Ureter (tissue), 1 donor: ENCODE results near the gene DMBX1. TPM values are rescaled to one million over a fixed set of nuclear protein-coding genes. Genes with fewer than 3 reads are reported as not detected.

ENCODE experiments used
- DNase-seq: peaks from one replicate; pipeline ENCODE4 v3.0.0-alpha.2; 2020; ENCODE audit warnings: low spot score
- total RNA-seq: library from RNA; stranded (reverse); gene quantifications from one replicate; pipeline ENCODE4 v1.2.4, GENCODE V29; 2023
- donor health status: DM: yes; HTN: yes; CAD: no.

DMBX1 gene
- total RNA-seq, 1 donor from 2014 or later, result not detected

DNA sequence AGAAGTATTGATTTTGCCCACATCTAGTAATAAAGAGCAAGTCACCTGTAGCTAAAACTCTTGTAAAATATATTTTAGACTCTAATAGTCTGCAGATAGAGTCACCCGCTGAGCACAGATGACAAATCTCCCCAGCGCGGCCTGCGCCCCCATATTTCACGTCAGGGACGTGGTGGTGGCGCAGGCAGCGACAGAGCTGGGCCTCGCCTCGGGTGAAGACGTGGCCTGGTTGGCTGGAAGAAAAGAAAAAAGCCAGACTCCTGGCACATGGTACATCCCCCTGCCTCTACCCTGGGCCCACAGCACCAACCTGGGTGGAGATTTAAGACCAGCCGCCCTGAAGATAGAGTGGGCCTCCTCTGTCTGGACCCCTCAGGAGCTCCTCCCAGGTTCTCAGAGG, 6.0 kb upstream of the DMBX1 start:
- DNase-seq, result no peak

DNA sequence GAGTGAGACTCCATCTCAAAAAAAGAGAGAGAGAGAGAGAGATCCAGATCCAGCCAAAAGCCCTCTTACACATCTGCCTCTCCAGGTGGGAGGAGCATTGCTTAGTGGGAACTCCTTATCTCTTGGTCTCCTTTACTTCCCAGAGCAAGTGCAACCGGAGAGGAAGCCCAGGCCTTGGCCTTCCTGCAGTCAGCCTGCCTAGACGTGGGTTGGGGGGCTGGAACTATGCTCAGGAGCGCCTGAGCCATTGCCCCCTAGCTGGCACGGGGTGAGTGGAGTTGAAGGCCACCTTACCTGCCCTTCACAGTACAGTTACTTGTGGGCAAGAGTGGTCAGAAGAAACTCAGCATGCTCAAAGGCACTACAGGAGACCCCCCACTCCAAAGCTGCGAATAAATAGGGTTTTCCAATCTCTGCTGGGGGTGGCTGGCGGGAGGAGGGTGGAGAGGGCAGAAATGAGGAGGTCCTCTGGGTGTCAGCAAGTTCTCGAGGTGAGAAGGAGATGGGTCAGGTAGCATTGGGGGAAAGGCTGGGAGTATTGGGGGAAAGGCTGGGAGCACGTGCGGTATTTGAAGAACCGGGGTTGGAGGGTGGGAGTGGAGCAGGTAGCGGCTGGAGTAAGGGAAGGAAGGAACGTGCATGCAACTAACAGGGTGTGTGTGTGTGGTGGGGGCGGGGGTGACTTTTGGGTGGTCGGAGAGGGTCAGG, 4.7 kb upstream of the DMBX1 start:
- no peak for DNase-seq

DNA sequence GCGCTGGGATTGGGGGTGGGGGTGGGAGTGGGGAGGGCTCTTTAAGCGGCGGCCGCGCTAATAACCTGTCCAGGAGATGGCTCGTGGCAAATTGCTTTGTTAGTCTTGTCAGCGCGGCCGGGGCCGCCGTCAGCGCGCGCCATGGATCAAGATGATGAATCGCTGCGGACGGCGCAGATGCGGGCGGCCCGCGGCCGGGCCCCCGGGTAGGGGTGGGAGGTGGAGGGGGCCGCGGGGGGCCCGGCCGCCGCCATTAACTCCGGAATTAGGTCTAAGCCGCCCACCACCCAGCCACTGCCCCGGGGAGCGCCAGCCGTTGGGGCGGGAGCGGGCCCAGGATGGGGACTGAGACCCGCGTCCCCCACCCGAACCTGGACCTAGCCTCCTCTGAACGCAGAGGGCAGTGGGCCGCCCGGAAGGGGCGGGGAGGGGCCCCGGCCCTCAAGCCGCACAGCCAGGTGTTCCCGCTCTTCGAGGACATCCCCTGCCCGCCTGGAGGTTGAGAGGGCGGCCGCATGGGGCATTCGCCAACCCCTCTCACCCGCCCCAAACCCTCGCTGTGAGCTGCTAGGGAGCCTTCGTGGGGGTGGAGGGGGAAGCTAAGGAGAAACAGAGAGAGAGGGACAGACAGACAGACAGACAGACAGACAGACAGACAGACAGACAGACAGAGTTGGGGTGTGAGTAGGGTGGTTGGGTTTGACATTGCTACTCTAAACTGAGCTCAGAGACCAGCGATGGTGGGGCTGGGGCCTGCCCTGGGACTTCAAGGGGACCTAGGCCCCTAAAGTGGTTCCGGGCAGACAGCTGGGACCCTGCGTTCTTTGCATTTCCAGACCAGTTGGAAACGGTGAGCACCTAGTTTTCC, 3.8 kb upstream of the DMBX1 start:
- DNase-seq, result no peak

DNA sequence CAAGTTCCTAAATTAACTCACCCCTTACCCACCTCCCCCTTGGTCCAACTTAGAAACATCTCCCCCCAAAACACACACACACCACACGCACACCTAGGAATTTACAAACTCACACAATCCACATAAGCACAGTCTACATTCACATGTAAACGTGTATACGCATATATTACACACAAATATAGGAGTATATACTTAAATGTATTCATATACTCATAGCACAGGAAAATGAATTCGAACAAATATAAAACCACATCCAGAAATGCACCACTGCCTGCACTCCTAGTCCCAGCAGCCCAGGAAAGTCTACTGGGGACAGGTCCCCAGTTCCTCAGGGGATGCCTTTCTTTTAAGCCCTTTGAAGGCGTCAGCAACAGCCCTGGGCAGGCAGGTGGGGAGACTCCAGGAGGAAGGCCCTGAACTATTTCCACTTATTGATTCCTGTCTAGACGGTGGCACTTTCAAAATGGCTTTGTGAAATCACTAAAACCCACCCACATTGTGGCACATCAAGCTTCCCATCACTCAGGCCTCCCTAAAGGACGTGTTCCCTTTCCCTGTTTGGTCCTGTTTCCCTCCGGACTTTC, 3.1 kb upstream of the DMBX1 start:
- DNase-seq, result no peak

DNA sequence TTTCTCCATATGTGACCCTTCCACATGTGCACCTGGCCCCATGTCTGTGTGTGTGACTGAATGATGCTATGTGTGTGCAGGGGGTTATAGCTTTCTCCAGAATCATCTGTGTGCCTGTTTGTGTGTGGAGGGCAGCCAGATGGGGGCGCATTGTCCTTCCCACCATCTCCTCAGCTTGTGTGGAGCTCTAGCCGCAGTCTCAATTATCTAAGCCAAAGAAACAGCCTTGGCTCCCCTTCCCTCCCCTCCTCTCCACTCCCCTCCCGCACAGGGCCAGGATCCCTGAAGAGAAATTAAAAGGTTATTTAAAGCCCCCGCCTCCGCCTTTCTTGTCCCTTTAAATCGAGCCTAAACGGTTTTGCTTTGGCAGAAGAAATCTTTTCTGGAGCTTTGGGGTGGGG, 1.8 kb upstream of the DMBX1 start:
- no peak for DNase-seq

DNA sequence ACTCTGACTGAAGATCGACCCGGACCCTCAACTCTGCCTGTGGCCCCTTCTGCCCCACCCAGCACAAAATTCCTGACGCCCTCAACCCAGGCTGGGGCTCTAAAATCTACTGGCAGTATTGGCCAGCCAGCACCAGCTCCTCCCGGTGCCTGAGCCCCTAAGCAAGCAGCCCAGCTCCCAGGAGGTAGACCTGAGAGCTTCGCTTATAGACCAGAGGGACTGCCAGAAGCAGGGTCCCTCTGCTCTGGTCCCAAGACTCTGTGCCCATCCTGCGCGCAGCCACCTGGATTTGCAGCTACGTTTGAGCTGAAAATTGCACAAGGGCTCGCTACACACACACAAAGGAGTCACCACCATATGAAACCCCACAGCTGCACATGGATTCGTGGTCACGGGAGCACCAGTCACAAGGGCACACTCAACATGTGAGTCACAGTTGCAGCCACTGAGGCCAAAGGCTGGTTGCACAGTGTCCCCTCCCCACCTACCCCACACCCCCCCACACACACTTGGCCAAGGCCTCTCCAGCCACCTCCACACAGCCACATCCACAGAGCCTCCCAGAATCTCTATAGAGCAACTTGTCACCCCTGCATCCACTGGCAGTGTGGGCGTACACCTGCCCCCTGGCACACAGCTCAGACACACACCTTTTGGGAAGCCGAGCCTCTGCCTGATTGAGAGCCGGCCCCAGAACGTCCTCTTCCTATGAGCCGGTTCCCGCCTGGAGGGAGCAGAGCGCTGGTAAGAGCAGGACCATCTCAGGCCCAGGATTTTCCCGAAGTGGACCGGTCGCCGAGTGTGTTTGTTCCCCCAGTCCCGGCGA, 1.1 kb upstream of the DMBX1 start:
- DNase-seq, result no peak

DNA sequence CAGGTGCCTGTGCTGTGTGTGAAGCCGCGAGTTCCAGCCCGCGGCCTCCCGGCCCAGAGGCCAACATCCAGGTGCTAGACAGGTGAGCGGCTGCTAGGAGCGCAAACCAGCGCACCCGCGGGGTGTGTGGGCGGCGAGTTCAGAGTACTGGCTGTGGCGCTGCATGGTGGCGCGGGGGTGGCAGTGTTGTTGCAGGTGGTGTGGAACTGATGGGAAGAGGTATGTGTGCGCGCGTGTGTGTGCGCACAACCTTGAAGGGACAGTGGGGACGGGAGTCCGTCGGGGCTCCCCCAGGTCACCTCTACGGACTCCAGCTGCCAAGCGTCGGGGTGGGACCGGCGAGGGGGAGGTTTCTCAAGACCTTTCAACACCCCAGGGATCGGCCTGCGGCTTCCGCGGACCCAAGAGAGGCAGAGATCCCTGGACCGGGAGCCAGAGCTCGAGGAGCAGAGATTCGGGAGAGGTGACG, 433 bp upstream of the DMBX1 start:
- no peak for DNase-seq

DNA sequence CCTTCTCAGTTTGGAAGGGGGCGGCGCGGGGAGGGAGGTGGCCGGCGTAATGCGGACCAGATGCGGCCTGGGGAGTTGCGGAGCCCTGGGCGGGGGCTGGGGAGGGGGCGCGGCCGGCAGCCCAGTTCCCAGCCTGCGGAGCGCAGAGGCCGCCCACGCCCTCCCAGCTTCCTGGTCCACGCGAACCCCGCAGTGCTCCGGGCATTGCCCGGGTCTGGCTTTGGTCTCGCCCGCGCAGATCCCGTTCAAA, 695 bp downstream of the DMBX1 start:
- DNase-seq, result no peak

DNA sequence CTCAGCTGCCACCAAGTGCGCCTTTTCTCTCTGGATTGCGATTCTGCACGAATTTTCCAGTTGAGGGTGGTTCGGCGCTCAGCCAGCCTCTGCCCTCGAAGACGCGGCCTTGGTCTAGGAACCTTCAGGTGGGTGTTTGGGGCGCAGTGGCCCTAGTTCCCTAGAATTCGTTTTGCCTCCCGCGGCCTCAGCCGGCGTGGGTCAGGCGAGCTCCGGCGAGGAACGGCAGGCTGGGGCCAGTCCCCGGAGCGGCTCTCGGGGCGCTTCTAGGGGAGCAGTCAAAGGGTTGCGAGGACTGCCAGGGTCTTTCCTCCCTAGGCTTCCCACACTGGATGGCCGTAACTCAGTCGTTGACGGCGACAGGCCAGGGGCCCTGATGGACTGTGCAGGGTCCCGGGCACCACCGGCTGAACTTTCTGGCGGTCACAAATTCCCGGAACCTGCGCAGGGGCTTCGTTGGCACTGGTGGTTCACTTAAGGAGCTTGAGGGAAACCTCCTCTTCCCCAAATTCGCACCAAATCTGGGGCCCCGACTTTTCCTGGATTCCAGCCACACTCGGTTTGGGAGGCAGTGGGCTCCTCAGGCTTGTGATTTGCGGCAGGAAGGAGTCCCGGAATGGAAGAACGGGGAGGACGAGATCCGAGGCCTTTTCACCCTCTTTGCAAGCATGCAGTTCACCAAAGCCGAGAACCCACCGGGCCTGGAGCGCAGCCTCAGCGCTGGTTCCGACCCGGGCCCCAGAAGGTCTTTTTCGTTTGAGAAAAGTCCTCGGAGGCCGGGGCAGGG, 1.2 kb downstream of the DMBX1 start:
- DNase-seq, result no peak

DNA sequence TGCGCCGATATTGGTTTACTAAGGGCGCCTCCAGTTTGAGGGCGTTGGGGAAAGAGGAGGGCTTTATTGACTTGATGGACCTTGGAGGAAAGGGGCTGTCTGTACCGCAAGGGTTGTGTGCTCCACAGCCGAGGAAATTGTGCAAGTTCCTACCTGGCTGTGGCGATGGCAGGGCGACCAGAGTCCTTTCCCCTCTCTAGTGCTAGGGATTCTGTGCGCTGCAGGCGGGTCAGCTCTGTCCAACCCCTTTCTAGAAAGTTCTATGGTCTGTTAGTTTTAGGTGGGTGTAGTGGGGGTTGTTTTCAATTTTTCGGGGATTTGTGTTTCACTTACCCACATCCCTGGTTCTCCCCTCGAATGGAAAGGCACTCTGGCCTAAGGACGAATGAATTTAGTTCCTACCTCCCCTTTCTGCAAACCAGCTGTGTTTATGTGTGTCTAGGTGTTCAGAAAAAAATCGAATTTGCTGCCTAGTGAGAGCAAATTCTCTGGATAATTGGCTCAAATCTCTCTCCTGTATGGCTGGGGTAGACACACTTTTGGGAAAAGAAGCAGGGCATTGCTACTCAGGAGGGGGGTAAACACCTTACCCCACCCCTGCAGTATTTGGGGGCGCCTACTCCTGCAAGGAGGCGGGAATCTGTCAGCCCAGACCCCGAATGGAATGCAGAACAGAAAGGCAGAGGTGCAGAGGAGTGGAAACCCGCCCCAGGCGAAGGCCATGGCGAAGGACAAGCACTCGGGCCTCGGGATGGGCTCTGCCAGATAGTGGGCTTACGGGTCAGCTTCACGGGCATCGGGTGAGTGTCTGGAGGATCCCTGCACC, 2.0 kb downstream of the DMBX1 start:
- DNase-seq, result no peak

DNA sequence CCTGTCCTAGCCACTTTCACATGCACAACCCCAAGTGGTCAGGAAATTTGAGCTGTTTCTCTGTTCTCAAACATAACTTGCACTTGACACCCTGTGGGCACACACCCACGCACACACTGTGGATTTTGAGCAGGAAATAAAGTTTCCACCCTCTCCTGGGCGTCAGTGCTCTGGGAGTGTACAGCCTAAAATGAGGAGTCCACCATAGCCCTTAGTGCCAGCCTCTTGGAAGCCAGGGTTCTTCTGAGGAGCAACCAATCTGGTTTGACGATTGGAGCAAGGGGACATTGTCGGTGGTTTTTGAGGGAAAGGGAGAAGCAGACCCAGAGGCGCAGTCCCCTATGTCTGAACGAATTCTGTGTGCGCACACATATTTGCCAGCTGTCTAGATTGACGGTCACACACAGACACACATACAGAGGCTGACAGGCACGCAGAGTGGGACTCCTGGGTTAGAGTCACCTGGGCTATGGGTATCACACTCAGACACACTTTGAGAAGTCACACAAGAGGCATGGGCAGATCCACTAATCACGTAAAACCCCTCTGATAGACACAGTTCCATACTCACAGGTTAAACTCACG, 2.7 kb downstream of the DMBX1 start:
- no peak for DNase-seq

DNA sequence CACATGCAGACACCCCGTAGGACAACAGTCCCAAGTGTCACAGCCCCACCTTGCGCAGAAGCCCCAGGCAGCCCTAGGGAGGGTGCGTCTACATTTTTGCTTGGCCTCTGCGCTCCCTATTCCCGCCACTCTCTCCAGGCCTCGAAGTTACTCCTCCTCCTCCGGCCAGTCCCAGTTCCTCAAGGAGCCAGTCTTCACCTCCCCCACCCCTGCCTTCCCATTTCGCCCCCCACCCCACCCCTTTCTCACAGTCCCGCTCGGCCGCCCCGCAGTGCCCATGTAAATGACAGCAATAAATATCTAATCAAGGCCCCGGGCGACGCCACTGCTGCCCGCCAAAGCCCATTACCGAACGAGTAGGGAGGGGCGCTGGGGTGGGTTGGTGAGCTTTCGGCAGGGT, 3.2 kb downstream of the DMBX1 start:
- DNase-seq, result no peak

DNA sequence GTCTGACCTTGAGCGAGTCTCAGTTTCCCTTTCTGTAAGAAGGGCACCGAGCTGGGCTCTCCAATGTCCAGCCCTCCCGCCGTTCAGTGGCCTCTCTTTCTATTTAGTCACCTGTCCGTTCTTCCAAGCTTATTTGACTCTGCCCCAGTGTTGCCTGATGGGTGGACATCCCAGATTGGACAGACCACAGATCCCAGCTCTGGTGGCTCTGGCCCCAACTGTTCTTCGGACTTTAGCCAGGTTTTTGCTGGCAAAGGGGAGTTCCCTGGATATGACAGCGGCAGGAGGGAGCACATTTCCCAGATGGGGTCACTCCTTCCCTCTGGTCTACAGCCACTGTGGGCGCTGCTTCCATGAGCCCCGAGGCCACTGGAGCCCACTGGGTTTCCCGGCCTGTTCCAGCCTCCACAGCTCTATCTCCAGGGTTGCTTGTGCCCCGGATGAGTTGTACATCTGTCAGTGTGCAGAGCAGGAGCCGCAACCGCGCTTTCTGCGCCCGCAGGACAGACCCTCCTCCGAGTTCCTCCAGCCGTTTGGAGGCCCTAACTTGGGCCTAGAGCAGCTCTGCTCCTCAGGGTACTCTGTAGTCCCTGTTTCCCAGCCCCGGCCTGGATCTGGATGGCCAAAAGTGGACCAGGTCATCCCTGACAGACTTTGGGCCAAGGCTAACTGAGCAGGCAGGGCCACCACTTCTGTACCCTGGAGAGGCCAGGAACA, 3.8 kb downstream of the DMBX1 start:
- DNase-seq, result no peak

DNA sequence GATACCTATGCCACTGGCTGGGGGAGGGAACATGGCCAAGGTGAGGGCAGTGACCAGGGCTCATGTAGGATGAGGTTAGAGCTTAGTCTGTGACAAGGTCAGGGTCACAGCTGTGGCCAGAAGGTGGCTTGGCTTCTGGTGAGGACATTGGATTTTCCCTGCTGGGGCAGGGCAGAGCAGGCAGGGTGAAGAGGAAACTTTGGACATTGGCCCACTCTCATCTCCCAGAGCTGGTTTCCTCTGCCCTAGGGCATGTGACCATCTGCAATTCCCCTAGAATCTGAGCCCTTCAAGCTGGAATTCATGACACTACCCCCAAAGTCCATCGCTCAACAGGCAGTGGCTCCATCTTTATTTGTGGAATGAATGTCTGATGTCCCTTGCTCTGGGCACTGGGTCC, 5.3 kb downstream of the DMBX1 start:
- DNase-seq, result no peak

DNA sequence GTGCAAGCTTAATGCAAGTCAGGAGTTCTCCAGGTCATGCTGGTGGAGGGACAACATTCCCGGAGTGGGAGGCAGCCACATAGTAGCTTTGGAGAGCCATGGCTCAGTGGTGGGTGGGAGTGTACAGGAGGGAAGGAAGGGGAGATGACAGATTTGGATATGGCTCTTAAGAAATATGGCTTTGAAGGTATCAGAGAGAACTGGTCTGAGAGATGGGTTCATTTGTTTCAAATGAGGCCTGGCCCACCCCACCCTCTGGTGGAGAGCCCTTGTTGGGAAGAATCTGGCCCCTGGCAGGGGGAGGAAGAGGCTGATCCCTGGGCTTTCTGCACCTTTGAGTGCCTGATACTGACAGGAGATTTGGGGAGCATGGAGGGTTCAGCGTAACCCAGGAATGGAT, 6.1 kb downstream of the DMBX1 start:
- DNase-seq, result no peak

DNA sequence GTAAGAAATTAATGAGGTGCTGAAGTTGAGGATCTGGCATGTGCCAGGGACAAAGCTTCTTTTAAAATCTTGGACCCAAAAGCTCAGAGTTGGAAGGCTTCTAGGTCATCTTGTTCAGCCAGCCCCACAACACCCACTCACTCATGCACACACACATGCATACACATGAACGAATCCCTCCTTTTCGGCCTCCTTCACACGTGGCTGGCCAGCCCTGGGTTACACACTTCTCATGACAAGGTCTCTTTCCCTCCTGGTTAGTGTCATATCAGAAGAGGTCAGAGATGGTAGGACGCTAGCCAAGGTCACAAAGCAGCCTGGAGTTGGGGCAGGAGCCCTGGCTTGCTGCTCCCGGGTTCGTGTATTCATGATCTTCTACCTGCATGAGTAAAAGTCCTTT, 6.9 kb downstream of the DMBX1 start:
- DNase-seq, result no peak

DNA sequence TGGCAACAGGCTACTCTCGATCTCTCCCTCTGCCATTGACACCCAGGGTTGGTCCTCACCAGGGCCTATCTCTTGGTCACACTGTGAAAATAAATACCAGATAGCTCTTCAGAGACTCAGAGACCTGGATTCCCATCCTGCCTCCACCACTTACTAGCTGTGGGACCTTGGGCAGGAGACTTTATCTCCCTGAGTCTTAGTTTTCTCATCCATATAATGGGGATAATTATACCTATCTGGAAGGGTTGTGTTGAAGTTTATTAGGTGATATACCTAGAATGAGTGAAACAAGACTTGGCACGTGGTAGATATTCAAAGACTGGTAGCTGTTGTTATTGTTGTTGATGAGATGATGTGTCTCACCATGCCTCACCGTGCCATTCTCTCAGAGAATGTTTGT, 7.4 kb downstream of the DMBX1 start:
- no peak for DNase-seq

DNA sequence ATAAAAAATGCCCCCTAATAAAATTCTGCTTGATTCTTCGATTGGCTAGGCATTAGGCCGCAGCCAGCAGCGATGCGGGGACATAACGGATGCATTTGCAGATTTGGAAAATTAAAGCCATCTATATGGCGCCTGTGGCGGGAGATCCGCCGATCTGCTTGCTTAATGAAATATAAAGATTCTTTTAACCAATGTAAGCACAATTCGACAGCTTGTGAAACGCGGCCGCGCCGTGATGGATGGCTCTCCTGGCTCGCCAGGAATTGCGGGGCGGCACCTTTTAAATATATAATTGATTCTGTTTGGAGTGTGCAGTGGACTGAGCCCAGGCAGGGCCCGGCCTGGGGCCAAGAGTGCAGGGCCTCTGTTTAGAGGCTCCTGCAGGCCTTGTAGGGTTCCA, 8.0 kb downstream of the DMBX1 start:
- DNase-seq, result no peak

DNA sequence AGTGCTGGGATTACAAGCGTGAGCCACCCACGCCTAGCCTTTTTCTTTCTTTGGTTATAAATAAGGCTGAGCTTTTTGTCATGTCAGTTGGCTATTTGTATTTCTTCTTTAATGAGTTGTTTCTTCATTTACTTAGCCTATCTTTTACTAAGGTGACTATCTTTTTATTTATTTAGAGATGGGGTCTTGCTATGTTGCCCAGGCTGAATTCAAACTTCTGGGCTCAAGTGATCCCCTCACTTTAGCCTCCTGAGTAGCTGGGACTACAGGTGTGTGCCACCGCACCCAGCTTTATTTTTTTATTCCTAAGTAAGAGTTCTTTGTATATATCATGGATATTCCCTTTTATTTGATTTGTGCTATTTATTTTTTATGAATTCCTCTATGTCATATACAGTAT, 11.9 kb downstream of the DMBX1 start:
- DNase-seq, result no peak

DNA sequence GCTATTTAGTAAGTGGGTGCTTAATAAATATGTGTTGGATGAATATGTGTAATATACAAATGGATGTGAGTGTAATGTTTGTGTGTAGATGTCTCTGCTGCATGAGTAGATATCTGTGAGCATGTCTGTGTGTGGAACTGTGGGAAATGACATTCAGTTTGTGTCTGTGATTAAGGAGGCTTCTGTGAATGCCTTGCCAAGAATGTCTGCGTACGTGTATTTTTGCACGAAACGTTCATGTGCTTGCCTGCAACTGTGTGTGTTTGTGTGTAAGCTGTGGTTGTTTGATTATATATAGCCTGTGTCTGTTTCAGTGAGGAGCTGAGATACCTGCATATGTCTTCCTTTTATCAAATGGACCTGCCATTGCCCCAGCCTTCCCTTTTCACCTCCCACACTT, 13.8 kb downstream of the DMBX1 start:
- no peak for DNase-seq
